Activated CD4-positive, alpha-beta T cell treated with anti-CD3 and anti-CD28 coated beads, Interleukin-10, Interleukin-2, amounts not matched to agents 100 ng/mL and 50 ng/mL, durations not matched to agents 16 hours and 8 hours (primary cell): ENCODE results near the gene PTX4.

Experiments used
- DNase-seq: peaks from one replicate; pipeline ENCODE4 v3.0.0-alpha.2; 2020

Gene PTX4

DNA sequence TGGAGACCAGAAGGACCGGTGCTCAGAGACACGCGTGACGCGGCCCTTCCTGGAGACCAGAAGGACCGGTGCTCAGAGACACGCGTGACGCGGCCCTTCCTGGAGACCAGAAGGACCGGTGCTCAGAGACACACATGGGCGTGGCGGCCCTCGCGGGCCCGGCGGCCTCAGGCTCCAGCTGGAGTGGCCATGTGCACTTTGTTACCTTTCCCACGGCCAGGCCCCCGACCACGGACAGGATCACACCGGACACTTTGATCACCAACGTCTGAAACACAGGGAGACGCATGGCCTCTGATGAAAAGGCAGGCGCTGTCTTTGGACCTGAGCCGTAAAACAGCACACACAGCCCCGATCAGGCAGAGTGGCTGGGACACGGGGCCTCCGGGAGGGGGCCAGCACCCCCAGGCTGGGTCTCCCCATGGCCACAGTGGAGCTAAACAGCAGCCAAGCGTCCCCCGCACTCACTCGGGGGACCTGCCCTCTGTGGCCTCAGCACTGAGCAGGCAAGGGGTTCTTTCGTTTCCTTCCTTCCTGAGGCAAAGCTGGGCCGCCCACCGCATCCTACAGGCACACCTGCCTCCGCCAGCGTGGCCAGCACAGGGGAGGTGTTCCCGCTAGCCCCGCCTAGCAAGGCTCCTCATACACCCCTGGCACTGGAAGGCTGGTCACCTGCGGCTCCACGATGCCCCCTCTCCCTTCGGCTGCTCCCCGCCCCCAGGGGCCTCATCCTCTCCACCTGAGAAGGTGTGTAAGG is 31.1 kb downstream of the PTX4 start:
- no peak for DNase-seq

DNA sequence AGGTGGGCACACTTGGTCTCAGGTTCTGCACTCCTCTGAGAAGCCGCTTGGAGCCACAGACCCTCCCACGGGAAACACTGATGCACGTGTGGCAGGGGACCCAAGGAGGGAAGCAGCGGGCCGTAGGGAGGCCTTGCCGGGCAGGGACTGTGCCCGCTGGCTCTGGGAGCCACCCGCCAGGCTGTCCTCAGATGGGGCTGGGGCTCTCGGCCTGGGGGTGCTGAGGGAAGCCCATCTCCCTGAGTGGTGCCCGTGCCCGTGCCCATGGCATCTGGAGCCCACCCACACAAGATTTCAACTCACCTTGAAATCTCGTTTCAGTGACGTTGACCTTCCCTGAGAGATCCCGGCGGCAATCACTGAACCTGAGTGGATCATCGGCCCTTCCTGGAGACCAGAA is 31.8 kb downstream of the PTX4 start:
- no peak for DNase-seq

DNA sequence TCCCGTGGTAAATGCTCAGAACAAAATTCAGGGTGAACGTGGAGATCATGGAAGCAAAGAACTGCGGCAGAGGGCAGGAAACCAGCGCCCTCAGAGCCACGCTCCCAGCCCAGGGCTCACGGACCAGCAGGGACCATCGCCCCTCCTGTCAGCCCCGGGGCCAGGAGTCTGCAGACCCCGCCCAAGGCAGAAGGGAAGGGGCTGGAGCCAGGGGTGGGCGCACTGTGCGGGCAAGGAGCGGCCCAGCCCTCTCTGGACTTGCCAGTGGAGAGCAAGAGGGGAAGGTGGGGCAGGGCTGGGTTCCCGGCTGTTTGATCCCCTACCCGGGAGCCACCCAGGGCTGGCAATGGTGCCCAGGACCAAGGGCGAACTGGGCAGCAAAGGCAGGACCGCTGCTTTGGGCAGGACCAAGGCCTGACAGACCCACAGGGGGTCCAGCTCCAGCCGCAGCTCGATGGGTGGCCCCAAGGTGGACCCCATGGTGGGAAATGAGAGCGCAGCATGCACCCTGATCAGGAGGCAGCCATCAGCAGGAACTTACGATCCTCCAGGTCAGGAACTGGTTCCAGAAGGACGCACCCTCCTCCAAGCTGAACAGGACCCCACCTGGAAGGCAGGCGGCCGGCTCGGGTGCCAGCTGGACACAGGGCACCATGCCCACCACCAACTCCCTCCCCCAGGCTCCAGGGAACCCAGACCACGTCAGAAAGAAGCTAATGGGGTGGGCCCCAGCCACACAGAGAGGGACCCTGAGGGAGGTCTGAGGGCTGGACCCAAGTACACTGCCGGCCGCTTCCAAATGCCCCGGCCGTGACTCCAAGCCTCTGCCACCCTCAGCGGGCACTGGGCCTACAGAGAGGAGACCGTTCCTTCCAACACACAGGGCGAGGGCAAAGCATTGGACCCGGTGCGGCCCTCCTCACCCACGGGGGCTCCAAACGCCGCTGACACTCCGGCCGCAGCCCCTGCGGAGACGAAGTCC is 33.3 kb downstream of the PTX4 start:
- DNase-seq = no peak

DNA sequence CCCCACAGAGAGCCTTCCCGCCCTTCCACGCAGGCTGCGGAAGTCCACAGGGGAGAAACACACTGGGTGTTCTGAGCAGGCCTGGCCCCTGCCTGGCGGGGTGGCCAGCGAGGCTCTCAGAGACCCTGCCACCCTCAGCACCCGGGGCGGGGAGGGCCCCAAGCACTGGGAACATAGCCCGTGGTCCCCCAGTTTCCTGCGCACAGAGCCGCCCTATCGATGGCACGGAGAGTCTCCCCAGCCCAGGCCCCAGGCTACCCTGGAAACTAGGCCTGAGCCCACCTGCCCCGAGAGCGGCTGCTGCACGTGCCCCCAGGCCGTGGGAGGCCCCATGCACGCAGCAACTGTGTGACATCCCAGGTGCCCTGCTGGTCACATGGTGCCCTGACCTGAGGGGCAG is 34.2 kb downstream of the PTX4 start:
- no peak for DNase-seq

DNA sequence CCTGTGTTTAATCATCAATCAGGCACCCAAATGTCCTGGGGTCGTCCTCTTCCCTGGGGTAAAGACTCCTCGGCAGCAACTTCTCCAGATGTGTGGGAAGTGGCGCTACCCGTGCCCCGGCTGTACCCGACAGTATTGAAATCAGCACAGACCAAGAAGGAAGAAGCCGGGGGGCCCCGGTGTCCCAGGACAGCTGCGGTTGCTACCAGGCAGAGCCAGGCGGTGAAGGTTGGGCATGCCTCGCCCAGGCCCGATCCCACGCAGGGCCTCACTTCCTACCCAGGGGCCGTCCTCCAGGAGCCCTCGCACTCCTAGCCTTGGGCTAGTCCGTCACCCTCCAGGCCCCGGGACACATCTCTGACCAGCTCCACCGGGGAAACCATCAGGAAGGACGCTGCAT is 35.4 kb downstream of the PTX4 start:
- no peak for DNase-seq

DNA sequence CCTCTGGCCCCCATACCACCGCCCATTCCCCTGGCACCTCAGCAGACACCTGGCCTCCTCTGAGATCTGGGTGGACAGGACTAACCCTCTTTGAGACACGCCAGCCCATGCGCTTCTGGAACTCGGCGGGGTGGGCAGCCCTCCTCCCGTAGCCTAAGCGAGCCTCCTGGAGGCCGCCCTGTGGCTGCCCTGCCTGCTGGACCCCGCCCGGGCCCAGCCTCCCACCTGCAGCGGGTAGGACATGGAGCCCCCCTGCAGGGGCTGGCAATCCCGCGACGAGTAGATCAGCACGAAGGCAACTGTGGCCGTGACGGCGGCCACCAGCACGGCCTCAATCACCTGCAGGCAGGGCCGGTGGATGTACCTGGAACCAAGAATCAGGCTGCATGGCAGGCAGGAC is 36.2 kb downstream of the PTX4 start:
- DNase-seq = no peak

DNA sequence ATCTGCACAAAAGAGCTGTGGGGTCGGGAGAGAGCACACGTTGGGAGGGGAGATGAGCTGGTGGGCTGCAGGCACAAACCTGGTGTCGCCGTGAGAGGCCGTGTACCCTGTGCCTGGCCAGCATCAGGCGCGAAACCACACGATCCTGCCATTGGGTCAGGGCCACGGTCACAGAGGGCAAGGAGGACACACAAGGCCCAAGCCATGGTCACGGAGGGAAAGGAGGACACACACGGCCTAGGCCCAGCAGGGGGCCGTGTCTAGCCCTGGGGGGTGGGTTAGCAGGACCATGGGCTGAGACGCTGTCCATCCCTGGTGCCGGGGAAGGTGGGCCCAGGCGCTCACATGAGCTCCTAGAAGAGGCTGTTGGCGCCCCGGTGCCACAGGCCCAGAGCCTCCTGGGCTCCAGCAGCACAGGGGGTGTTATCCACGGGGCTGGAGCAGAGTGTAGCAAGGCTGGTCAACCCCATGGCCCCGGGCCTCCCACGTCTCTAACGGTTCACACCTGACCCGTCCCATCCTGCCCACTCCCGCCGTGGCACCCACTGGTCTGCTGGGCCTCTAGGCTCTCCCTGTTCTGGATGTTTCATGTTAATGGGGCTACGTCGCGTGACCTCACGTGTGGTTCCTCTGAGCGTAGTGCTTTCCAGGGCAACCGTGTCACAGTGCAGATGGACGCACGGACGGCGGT is 36.9 kb downstream of the PTX4 start:
- no peak for DNase-seq

DNA sequence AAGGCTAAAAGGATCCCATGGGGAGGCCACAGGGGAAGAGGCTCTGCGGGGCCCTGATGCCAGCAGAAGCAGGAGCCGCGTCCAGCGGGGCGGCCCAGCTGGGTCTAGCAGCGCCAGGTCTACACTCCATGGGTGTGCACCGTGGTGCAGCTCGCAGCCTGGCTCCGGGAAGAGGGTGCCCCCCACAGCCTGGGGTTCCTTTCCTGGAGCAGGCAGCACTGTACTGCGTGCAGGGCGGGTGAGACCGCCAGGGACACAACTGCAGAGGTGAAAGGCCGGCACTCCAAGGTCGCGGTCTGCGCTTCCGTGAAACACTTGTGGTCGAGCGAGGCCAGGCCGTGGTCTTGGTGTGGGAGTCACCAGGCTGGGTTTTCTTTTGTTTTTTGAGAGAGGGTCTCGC is 37.9 kb downstream of the PTX4 start:
- DNase-seq = no peak

DNA sequence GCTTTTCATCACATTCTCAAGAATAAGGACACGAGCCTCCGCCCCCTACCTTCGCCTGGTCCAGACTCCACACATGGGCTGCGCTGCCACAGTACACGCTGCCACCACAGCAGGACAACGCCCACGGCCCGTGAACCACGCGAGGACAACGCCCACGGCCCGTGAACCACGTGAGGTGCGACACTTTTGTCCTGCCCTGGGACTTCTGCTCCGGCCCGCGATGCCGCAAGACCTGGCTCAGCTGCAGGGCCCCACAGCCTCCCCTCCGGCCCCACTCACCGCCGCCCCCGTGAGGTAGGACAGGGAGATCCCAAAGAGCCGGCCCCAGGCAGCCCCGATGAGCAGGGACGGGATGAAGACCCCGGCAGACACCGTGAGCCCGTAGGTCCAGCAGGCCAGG is 38.5 kb downstream of the PTX4 start:
- DNase-seq = no peak

DNA sequence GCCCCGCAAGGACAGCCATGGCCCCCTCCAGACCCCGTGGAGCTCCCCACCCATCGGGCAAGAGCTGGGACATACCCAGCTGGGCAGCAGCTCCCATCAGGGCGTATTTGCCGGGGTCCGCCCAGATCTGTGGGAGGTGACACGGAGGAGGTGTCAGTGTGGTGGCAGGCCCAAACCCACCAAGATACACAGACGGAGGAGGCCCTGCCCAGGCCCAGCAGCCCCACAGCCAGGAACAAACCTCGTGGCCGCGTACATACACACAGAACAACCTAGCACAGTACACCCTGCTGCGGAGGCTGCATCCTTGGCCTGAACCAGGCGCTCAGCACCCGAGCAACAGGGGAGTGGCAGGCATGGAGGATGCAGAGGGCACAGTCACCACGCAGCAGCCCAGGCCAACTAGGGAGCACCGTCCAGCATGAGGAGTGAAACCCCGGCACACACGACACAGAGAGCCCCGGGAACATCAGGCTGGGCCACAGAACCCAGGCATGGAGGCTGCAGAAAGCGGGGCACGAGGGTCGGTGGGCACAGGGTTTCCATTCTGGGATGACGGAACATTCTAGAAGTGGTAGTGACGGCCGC is 39.4 kb downstream of the PTX4 start:
- DNase-seq = no peak

DNA sequence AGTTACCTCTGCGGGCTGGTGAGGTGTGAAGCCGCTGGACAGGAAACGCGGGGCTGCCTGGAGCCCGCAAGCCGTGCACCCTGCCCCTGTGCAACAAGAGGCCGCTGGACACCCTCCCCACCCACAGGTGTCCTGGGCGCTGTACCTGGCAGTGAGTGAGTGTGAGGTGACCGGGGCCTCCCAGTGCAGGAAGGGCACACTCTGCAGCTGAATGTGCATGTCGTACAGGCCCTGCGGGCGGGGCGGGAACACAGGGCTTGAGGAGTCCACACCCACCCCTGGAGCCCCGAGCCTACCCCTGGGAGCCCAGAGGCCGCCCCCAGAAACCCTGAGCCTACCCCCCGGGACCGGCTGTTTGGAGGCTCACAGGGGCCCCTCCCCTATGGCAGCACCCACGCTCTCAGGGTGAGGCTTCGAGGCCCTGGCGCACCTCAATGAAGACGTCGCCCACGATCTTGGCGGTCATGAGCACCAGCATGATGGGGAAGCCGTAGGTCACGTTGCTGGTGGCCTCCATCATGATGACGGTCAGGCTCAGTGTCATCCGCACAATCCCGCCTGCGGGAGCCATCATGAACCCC is 40.1 kb downstream of the PTX4 start:
- no peak for DNase-seq

DNA sequence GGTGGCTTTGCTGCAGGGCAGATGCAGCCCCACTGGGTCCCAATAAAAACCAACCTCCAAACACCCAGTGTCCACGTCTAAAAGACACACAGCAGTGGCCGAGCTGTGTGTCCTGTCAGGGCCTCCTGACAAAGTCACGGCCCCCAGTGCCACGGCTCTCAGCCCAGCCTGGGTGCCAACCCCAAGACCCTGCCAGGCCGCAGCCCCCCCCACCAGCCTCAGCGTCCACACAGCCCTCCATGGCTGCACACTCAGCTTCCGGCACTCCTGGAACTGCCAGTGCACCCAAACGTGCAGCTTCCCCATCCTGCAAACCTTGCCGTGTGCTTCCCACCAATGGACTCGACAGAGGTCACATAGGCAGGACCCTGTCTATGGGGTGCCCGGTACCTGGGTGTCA is 40.8 kb downstream of the PTX4 start:
- DNase-seq = no peak

DNA sequence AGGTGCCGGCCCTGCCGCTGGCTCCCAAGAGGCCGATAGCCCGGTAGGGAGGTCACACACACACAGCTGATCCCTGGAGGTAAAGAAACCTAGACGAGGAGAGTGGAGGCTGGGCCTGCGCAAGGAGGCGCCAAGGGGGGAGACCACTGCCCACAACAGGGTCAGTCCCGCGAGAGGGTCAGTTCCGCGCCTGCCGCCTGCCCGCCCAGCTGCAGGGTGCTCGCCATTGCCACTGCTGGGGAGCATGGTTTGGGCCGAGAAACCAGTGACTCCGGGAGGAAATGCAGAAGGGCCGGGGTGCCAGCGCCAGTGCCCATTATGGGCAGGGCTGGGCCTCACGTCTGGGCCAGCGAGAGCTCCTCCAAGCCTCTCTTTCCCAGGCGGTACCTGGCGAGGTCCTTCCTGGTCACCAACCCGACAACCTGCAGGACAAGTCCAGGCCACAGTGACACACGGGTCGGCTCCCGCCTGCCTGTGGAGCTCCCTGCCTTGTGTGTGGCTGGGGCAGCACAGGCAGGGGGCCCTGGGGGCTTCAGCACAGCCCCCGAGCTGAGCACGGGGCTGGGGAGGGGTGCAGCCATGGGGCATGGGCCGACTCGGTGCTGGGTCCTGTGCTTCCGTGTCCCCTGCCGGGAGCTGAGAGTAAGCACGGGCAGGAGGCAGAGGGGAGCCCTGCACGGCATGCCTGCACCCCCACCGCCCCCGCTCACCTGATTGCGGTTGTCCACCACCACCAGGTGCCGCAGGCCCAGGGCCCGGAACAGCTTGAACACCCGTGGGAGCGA is 42.3 kb downstream of the PTX4 start:
- no peak for DNase-seq

DNA sequence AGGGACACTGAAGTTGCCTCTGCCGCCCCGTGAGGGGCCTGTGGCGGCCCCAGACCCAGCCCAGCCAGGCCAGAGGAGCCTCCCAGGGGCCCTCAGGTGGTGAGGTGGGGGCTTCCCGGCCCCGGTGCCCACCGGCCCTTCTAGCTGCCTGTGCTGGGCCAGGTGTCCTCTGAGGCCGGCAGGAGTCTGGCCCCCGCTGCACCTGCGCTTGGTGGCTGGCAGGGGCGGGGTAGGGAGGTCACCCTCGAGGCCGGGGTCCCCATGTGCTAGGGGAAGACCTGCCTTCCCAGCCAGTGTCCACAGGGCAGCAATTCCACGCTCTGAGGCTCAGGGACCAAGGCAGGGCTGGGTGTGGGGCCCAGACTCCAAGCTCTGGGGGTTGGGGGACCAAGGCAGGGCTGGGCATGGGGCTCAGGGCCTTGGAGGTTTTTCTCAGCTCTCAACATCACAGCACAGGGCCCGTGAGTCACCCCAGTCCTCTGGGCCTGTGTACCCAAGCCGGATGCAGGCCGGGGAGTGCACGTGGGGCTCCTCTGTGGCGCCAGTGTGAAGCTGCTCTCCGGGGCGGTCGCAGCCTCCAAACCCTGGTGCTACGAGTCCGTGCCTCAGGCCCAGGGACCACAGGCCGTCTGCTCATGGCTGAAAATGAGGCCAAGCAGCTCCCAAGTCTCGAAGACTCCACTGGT is 43.1 kb downstream of the PTX4 start:
- DNase-seq = no peak

DNA sequence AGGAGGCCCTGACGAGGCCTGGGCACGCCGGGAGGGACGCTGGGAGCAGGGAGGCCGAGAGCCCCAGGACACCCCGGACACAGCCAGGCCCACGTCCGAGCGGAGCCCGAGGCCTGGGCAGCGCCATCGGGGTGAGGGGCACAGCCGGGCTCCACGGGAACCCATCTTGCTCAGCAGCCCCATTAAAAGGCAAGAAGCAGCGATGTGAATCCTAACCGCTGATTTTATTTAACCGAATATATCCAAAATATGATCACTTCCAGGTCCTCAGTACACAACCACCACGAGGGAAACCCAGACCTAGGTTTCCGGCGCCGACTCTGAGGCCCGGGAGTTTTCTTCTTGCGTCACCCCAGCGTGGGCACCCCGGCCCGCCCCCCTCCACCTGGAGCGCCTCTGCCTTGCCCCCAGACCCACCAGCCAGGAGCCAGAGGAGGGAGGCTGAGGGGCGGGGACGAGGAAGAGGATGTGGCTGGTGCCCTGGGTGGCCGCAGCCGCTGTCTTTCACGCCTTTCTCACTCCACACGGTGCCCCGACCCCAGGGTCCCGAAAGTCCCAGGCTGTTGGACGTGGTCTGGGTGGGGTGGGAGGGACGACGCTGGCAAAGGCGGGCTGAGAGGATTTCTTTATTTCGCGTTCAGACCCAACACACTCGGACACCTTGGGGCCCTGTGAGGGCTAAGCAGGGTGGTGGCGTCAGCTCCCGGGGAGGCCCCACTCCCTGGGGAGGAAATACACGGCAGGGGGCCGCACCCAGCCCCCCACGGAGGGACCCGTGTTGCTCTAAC is 43.8 kb downstream of the PTX4 start:
- DNase-seq = no peak

DNA sequence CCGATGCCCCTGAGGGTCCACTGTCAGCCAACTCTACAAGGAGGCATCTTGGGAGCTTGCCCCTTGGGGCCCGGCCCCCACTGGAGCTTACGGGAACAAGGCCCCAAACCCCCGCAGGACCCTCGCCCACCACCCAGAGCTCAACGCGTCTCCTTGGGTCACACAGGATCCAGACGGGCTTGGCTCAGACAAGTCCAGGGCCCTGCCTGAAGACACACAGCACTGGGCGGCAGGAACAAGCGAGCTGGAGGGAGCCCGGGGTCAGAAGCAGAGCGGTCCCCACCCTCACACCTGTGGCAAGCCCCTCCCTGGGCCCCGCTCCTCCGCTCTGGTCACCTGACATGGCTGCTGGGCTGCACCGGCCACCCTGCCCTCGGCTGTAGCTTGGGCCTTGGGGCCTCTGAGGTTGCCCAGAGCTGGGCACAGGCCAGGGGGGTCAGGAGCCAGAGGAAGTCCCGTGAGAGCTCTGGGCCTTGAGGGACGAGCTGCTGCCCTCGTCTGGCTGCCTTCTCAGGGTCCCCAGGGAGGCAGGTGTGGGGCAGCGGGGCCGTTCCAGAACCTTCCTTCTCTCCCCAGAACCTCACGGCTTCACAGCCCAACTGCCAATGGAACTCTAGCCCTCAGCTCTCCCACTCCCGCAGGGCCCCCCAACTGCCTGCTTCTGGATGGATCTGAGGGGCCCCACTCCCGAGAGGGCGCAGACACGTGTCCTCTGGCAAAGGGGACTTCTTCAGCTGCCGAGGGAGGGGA is 44.6 kb downstream of the PTX4 start, which contains the start of gene CCDC154:
TSS of gene CCDC154 (minus strand) at position 577 of the 750 bp plus-strand sequence. CDS start at position 343, 234 bp downstream.
- no peak for DNase-seq

DNA sequence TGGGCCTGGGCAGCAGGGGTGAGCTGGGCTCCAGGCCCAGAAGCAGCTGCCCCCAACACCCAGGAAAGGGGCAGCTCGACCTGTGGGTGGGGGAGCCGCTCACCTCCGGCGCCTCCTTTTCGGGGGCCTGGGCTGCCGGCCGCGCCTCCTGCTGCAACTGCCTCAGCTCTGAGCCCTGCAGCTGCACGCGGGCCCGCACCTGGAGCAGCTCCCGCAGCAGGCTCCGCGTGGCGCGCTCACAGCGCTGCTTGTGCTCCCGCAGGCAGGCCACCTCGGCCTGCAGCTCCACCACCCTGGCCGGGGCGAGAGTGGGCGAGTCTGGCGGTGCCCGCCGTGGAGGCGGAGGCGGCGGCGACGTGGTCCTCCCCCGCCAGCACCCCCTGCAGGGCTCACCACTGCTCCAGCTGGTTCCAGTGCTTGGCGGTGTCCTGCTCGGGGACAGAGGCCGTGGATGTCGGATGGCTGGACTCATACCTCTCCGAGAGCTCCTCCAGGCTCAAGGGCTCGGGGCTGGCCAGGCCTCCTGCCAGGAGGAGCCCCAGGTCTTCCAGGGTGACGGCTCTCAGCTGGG is 45.3 kb downstream of the PTX4 start:
- no peak for DNase-seq

DNA sequence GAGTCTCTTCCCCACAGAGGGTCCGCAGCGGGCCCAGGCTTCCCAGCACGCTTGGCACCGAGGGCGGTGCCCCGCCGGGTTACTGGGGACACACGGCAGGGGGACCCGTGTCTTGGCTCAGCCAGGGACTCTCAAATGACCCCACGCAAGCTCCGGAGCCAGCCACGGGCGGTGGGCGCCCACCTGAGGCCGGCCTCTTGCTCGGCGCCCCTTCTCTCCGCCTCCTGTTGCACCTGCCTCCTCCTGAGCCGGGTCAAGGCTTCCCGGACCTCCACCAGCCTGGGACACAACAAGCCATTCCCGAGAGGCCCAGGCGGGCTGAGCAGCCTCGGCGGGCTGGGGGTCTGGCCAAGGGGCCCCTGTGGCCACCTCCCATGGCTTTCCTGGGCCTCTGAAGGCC is 46.0 kb downstream of the PTX4 start:
- no peak for DNase-seq

DNA sequence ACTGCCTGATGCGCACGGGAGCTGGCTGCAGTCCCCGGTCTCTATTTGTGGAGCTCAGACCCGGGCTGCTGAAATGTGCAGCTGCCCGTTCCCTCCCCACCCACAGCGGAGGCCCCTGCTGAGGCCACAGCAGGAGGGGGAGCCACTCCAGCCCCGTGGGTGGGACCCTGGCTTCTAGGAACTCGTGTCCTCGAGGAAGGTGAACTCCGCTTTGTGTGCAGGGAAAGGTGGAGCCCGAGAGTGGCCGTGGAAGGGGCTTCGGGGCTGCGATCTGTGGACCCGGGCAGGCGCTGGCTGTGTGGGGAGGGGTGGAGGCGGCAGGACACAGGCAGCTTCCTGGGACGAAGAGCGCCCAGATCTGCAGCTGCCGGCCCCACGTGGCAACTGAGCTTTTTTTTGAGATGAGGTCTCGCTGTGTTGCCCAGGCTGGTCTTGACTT is 47.3 kb downstream of the PTX4 start:
- DNase-seq = no peak
